ENCODE data around the gene FAM227A. TPM values are rescaled to one million over a fixed set of nuclear protein-coding genes. Genes with fewer than 3 reads are reported as not detected.
A peak's percentile ranks its signal among the peaks of the same experiment; 100 is the strongest.

Gene FAM227A
- total and polyA plus RNA-seq, 4 donors, result 0.01 to 0.42 (median 0.04) TPM

- TF ChIP-seq REST (IDR thresholded peaks at IDR 0.05), result no peak
- no peak for TF ChIP-seq SP1 (IDR thresholded peaks at IDR 0.05)
- TF ChIP-seq FOXA2 (IDR thresholded peaks at IDR 0.05), result no peak
- no peak for TF ChIP-seq EGR1 (IDR thresholded peaks at IDR 0.05; ENCODE audit: low read depth in 2 of 2)
- TF ChIP-seq RAD21 (IDR thresholded peaks at IDR 0.05), result peak; percentile 74 to 79
- TF ChIP-seq CTCF (IDR thresholded peaks at IDR 0.05; ENCODE audit: low read depth, low read length, missing input control), result peak; percentile 49
- no peak for TF ChIP-seq HNF4A (conservative IDR thresholded peaks at IDR 0.05)
These were observed 84.1 kb downstream of the FAM227A start (continued) for GRCh38 chr22:38572065-38572464.

GRCh38 chr22:38570779-38571364, 85.3 kb downstream of the FAM227A start:
- H3K9me3 ChIP-seq (ENCODE audit: control insufficient read depth in 4 of 4, low read length in 3 of 4), result no peaks in the 10 kb centered on the region
- DNase-seq (ENCODE audit: low spot score), result no peak
- no peak overlapping the region for H3K27ac ChIP-seq (ENCODE audit: low read depth in 1 of 2, low read length in 2 of 2)
- no peak overlapping the region for H3K9ac ChIP-seq (ENCODE audit: low read depth in 1 of 2, low read length in 2 of 2)
- WGBS, result 8% methylated on average over 14 of the region's 14 CpGs
- H3K27me3 ChIP-seq (ENCODE audit: control insufficient read depth in 4 of 4, insufficient read depth in 4 of 4, low read length in 3 of 4), result no peaks in the 10 kb centered on the region
- peaks cover 4 to 11% (median 8%) of the 10 kb centered on the region in 4 donors for H3K4me1 ChIP-seq (ENCODE audit: control insufficient read depth in 4 of 4, insufficient read depth in 4 of 4, low read length in 3 of 4)
- no peaks in the 10 kb centered on the region for H3K36me3 ChIP-seq (ENCODE audit: control insufficient read depth in 4 of 4, insufficient read depth in 3 of 4, low read depth in 1 of 4, low read length in 3 of 4)
- TF ChIP-seq MAX (IDR thresholded peaks at IDR 0.05) (no peak), EGR1 (IDR thresholded peaks at IDR 0.05; ENCODE audit: low read depth in 2 of 2) (no peak), YY1 (IDR thresholded peaks at IDR 0.05) (peak; percentile 40), RAD21 (IDR thresholded peaks at IDR 0.05) (peak in 1 of 2 donors; percentile 8), ZBTB33 (IDR thresholded peaks at IDR 0.05) (no peak), NR2F2 (IDR thresholded peaks at IDR 0.05) (no peak)
- peak overlapping the region; percentile 20 to 77 (median 64) for H3K4me3 ChIP-seq (ENCODE audit: low read depth in 1 of 3, low read length in 3 of 3)

Measured in liver (tissue), 9 donors.